Muscle of back (tissue), 13 donors: ENCODE data around the gene MEN1. TPM values are rescaled to one million over a fixed set of nuclear protein-coding genes. Genes with fewer than 3 reads are reported as not detected.

Experiments
- DNase-seq, 3 donors: peaks; one replicate each; pipeline versions ENCODE4 v3.0.0 to v3.0.0-alpha.2; 2013
- long read RNA-seq, 9 donors: transcript quantifications; one replicate each; lab custom pipeline, GENCODE V29; 2026
- polyA plus RNA-seq, 10 donors: library from polyadenylated mRNA; unstranded; fragments of 120-200 nt; gene quantifications; one replicate each; pipeline ENCODE4 v1.2.1, GENCODE V29; 2013; ENCODE audit not compliant: insufficient read length in 10 of 10

The MEN1 gene
- 10 to 100 TPM; 15.3 to 26.0 (median 20.3) TPM for polyA plus RNA-seq
- long read RNA-seq, donor 1, partial matches to known transcripts: 0 of 7 reads
- long read RNA-seq, donor 1, other reads (novel, unspliced or antisense): 0 of 7 reads
- long read RNA-seq, donor 2: 0 reads
- long read RNA-seq, donor 3: 0 reads
- long read RNA-seq, donor 4, partial matches to known transcripts: 0 of 3 reads
- long read RNA-seq, donor 4, other reads (novel, unspliced or antisense): 0 of 3 reads
- long read RNA-seq, donor 5, partial matches to known transcripts: 0 of 2 reads
- long read RNA-seq, donor 5, other reads (novel, unspliced or antisense): 0 of 2 reads
- long read RNA-seq, donor 6, partial matches to known transcripts: 0 of 4 reads
- long read RNA-seq, donor 6, other reads (novel, unspliced or antisense): 0 of 4 reads
- long read RNA-seq, donor 7, partial matches to known transcripts: 0 of 5 reads
- long read RNA-seq, donor 7, other reads (novel, unspliced or antisense): 0 of 5 reads
- long read RNA-seq, donor 8, partial matches to known transcripts: 0 of 1 reads
- long read RNA-seq, donor 8, other reads (novel, unspliced or antisense): 0 of 1 reads
- long read RNA-seq, donor 9, partial matches to known transcripts: 0 of 2 reads
- long read RNA-seq, donor 9, other reads (novel, unspliced or antisense): 0 of 2 reads

DNA sequence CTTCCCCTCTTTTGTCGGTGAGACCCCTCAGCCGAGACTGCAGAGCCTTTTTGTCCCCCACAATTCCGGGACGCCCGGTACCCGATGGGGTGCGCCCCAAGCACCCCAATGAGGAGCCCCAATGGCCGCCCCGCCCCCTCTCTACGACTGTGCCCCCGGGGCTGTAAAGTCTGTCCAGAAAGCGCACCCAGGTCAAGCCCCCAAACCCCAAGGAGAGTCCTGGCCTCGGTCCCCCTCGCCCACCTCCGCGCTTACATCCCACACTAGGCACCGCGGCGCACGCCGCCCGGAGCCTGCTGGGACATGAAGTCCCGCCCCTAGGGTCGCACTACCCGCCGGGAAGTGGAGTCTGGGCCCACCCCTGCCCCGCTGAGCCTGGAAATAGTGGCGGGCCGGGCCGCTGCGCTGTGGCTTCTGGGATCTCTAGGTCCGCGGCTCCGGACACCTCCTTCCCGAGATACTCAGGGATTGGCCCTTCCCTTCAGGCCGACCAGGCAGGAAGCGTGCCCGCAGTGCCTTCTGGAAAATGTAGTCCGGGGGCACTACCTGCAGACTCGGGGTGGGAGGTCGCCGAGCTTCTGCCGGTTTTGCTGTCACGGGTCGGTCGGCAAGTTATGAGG, at the start of gene MEN1:
MEN1 (minus strand) TSS at position 281 of the 620 bp plus-strand sequence. CDS start 442 bp downstream, outside the sequence.
- peak; percentile 95 to 98 (median 96) for DNase-seq

- no peak for DNase-seq
Measured at GRCh38 chr11:64859542-64860414, 49.4 kb upstream of the MEN1 start.

DNA sequence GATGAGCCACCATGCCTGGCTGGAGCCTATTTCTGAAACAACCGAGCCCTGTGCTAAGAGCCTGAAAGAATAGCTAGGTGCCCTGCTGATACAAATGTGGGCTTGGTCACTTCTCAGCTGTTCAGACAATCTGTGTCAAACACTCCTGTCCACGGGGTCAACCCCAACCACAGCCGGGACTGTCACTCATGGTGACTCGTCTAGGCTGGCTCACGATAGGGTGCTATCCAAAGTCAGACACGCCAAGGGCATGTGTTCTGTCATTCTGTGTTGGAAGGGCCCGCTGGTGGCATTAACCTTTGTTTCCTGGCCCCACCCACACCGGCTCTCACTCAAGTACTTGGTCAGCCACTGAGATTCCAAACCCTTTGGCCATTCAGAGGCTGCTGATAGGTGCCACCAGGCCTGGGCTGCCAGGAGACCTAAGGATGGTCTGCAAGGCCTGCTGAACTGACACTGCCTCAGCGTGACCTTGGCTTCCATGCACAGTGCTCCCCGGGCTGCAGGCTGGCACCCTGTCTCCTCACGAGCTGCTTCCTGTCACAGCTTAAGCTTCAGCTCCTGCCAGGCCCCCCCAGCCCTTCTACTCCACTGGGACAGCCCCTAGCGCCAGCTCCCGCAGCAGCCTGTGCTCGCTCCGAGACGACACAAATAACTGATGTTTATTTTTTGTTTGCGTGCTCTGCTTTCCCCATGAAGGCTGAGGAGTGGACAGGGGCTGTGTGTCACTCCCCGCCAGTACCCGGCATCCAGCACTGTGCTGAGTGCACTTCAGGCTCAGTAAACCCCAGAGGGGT, 48.3 kb upstream of the MEN1 start:
- DNase-seq: no peak

GRCh38 chr11:64857485-64857884, 47.1 kb upstream of the MEN1 start:
- DNase-seq: no peak

GRCh38 chr11:64856382-64857227, 46.3 kb upstream of the MEN1 start:
- DNase-seq: no peak

GRCh38 chr11:64855596-64856304, 45.4 kb upstream of the MEN1 start:
- no peak for DNase-seq

DNA sequence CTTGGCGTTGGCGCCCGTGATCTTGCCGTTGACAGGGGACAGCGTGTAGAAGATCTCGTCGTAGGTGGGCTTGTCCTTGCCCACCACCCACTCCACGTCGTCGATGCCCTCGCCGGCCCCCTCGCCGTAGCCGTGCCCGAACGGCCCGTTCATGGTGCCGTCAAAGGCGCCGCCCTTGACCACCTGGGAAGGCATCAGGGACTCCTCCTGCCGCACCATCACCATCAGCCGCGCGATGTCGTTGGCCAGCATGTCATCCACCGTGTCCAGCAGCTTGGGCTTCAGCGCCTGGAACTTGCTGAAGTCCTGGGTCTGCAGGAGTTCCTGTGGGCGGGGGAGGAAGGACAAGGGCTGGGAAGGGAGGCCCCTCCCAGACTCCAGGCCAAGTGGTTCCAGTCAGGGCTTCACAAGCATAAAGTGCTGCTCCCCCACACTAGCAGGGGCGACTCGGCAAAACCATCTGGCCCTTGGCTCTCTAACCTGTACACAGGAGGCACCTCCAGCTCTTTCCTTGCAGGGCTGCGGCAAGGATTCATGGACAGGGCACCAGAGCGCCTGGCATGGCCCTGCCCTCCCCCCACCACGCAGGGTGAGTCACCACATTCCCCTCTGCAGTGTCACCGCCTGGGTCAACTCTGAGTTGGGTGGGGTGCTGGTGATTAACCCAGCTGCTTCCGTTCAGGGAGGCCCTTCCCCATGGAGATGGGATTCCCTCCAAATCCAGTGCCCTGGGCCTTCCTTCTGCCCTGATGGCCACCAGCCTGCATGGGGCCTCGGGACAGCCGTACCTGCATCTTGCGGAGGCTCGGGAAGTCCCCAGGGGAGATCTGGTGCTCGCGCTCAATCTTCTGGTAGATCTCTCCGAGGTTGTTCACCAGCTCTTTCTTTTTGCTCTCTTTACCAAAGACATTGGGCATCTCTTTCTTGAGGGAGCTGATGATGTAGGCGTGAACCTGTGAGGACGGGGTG, 44.5 kb upstream of the MEN1 start:
- peak in 2 of 3 donors; percentile 67 to 82 for DNase-seq

DNA sequence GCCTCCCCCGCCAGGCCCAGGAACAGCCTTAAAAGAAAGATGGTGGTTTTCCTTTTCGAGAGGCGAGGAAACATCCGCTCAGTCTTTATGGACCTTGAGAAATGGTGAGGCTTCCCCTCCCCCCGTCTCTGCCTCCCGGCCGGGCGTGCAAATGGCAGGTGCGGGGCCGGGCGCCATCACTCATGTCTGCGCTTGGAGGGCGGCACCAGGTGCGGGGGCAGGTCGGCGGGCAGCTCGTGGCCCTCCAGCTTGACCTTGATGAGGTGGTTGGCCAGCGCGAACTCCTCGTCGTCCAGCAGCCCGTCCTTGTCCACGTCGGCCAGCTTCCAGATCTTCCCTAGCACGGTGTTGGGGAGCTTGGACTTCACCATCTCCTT, 43.8 kb upstream of the MEN1 start:
- DNase-seq: no peak

GRCh38 chr11:64853709-64854108, 43.4 kb upstream of the MEN1 start:
- no peak for DNase-seq

GRCh38 chr11:64852804-64853509, 42.6 kb upstream of the MEN1 start:
- DNase-seq: no peak

DNA sequence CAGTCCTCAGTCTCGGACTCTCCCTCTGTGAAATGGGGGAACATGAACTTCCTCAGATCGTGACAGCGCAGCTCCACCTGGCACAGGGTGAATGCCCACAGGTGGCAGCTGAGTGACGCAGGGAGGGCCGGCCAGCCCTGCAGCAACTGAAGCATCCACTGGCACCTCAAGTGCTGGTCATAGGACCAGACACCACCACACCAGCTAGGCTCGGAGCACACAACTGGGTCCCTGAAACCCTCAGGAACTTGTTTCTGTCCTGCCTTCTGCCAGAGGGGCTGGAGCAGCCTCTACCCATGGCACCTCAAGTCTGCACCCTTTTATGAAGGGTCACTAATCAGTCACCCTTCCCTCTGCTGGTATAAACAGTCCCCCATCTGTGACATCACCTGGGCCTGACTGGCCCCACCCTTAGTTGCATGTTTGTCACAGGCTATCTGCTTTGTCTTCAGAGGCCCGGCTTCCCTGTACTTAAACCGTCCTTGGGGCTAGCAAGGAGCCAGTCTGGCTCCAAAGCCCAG, 41.5 kb upstream of the MEN1 start:
- DNase-seq: no peak

- DNase-seq: peak in 1 of 3 donors; percentile 41
Measured at GRCh38 chr11:64850979-64851567, 40.7 kb upstream of the MEN1 start.

DNA sequence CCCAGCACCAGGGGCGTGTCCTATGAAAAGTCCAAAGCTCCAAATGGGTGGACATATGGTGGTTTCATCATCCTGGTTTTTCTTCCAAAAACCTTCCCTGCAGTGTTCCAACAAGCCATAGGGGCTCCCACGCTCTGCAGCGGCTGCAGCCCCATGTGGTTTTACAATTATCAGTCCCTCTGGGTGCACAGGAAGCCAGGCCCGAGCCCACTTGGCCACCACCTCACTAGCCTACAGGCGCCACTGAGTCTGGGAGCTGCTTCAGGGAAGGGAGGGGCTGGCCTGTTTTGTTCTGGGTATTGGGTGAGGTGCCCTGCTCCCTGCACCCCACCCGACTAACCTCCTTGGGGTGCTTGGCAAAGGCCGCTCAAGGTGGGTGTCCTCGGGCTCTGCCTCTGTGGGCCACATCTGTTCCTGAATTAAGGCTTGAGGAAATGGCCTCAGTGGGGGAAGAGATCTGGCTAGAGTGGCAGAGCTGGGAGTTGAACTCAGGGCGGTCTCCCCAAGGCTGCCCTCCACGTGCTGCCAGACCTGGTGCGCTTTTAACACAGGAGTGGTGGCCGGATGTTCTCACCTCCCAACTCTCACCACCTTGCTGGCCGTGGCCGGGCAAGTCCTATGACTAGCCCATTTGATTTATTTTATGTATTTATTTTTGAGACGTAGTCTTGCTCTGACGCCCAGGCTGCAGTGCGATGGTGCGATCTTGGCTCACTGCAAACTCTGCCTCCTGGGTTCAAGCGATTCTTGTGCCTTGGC, 39.4 kb upstream of the MEN1 start:
- peak in 1 of 3 donors; percentile 44 for DNase-seq

- no peak for DNase-seq
Measured at GRCh38 chr11:64848826-64849597, 38.7 kb upstream of the MEN1 start.

DNA sequence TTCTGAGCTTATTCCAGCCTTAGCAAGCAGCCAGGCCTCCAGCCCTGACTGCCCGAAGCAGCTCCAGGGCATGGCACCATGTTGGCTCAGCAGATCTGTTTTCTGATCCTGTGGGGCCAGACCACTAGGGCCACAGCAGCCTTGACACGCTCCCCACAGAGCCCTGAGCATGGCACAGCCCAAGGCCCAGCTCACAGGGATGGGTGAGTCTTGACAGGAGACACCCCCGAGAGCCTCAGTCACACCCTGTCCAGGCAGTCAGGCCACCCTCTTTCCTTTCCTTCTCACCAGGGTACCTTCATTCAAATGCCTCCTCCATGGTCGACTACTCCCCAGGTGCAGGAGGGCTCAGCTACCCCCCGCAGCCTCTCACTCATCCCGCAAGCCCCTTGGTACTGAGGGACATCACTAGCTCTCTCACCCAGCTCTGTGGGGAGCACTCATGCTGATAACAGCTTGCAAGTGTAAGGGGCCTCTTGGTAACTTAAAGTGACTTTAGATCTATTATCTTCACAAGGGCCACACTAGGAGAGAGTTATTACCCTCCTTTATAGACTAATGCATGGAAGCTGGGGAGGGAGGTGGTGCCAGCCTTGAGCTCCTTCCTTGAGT, 38.0 kb upstream of the MEN1 start:
- no peak for DNase-seq
